Activated CD4-positive, alpha-beta T cell treated with anti-CD3 and anti-CD28 coated beads for 36 hours (primary cell): ENCODE data around the gene HSPA9. TPM values are rescaled to one million over a fixed set of nuclear protein-coding genes. Genes with fewer than 3 reads are reported as not detected.

Experiments used
- ATAC-seq: fragments of 200-7000 bp; cut with Tn5 transposase; one replicate; pipeline ENCODE4 v1.10.0; 2021; ENCODE audit warnings: mild to moderate bottlenecking, moderate library complexity
- CTCF ChIA-PET: fragments of 350-600 bp; sonication (Branson Sonifier 250); formaldehyde crosslinking; loops from one replicate; lab custom pipeline; 2021; ENCODE audit warnings: antibody characterized with exemption; lab: Charles Lee
- POLR2A ChIA-PET: fragments of 350-600 bp; sonication (Branson Sonifier 250); formaldehyde crosslinking; loops from one replicate; lab custom pipeline; 2021; ENCODE audit warnings: antibody characterized with exemption, inconsistent platforms; lab: Charles Lee
- DNase-seq: peaks from one replicate; pipeline ENCODE4 v3.0.0-alpha.2; 2020
- H3K27ac Mint-ChIP-seq: one replicate; pipeline ENCODE4 v1.8.0; 2021; ENCODE audit warnings: mixed read lengths
- H3K27me3 Mint-ChIP-seq: one replicate; pipeline ENCODE4 v1.8.0; 2021; ENCODE audit warnings: mixed read lengths
- H3K36me3 Mint-ChIP-seq: one replicate; pipeline ENCODE4 v1.8.0; 2021; ENCODE audit warnings: low read depth, mixed read lengths
- H3K4me1 Mint-ChIP-seq: one replicate; pipeline ENCODE4 v1.8.0; 2021; ENCODE audit warnings: mixed read lengths
- H3K4me3 Mint-ChIP-seq: one replicate; pipeline ENCODE4 v1.8.0; 2021; ENCODE audit warnings: mild to moderate bottlenecking, moderate library complexity, mixed read lengths
- H3K9me3 Mint-ChIP-seq: one replicate; pipeline ENCODE4 v1.8.0; 2021; ENCODE audit warnings: low read depth, mixed read lengths
- intact Hi-C, 2 experiments: fragments of 100-400 bp; cut with DNase I in 1 of 2; cut with micrococcal nuclease in 1 of 2; formaldehyde crosslinking; loops; one replicate each; pipeline versions ENCODE4 v1.14.2 to v1.15.1; 2022 to 2024; cut with DNase I, micrococcal nuclease
- total RNA-seq, 2 experiments: library from RNA; stranded (reverse); gene quantifications; one replicate each; pipeline ENCODE4 v1.2.3, GENCODE V29; 2021

Gene HSPA9
- total RNA-seq = 100 to 1,000 TPM; 431 to 466 TPM

DNA sequence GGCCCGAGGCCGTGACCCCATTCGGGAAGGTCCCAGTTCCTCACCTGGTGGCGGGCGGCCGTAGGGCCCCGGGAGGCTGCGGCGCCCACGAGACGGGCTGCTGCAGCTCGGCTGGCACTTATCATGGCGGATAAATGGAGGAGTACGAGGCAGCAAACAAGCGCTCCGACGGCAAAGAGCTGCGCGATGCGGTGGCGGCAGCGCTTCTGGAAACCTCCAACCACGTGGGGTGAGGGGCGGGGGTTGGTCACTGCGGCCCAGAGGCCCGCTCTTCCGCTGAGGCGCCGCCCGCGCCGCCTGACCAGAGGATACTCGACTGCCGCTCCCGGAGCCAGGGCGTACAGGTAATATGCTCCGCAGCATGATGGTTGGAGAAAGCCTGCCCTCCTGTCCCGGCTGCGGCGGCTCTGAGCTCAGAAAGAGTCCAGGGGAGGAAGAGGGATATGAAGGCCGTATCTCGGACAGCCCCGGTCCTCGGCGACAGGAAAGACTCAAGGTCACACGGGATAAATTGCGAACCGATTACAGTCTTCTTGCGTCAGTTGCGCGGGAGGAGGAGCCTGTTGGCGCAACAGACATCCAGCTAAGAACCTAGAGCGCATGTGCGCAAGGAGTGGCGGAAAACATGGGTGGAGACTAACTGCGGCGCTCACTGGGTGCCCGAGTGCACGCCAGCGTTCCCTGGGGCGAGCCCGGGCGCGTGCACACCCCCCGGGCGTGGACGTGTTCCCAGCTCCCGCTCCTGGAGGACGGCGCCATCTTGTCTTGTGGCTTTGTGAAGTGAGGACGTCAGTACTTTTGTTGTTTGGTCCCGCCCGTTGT lies at the start of gene HSPA9:
HSPA9 (minus strand) TSS at position 208 of the 822 bp plus-strand sequence; CDS start at position 125, 83 bp downstream.
- peak; percentile 89 for ATAC-seq
- Mint-ChIP-seq H3K9me3 (peaks cover 2% of the 10 kb centered on the region), H3K27me3 (no peaks in the 10 kb centered on the region), H3K36me3 (peaks cover 46% of the 10 kb centered on the region), H3K4me1 (peaks cover 43% of the 10 kb centered on the region), H3K4me3 (peak within 1 kb of the TSS; percentile 96), H3K27ac (peak within 1 kb of the TSS; percentile 99)
- peak; percentile 98 for DNase-seq
- ChIA-PET POLR2A (interaction anchor here (0.5 to 1.7 kb wide), 8 partner anchors 10 to 719 kb away, joined by 3 to 33 read pairs (median 4); partner anchors contain the start of genes ETF1 and MATR3), CTCF (interaction anchor here (0.6 to 3.1 kb wide), 12 partner anchors 9 to 821 kb away, joined by 3 to 10 read pairs (median 4); partner anchors contain the start of gene ETF1)
- intact Hi-C loops = loop anchor here (1.0 to 5.0 kb wide), 18 partner anchors 32 to 986 kb away; partner anchors contain the start of genes ETF1 (in 2 of the 2), SIL1 (in 2 of the 2), BRD8 (in 1 of the 2) and CDC23 (in 1 of the 2)

DNA sequence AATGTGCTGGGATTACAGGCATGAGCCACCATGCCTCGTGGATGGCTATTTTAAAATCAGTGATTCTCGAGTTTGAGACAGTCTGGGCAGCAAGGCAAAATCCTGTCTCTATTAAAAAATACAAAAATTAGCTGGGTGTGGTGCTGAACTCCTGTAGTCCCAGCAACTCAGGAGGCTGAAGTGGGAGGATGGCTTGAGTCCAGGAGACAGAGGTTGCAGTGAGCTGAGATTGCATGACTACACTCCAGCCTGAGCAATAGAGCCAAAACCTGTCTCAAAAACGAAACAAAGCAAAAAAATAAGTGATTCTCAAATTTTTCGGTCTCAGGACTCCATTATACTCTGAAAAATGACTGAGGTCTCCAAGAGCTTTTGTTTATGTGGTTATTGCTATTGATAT lies 47.9 kb upstream of the HSPA9 start:
- CTCF ChIA-PET = interaction anchor here (1.0 to 1.7 kb wide), 2 partner anchors 17 to 44 kb away, joined by 3 to 6 read pairs; no protein-coding TSS in a partner anchor
- no peak overlapping the region for H3K27ac Mint-ChIP-seq
- no peaks in the 10 kb centered on the region for H3K36me3 Mint-ChIP-seq
- peaks cover 35% of the 10 kb centered on the region for H3K27me3 Mint-ChIP-seq
- DNase-seq = no peak
- intact Hi-C loops = no loop called here
- POLR2A ChIA-PET = interaction anchor here (0.6 kb wide), 1 partner anchor 207 kb away, joined by 3 read pairs; no protein-coding TSS in a partner anchor
- H3K9me3 Mint-ChIP-seq = no peaks in the 10 kb centered on the region
- ATAC-seq = no peak
- no peaks in the 10 kb centered on the region for H3K4me1 Mint-ChIP-seq
- no peak overlapping the region for H3K4me3 Mint-ChIP-seq

DNA sequence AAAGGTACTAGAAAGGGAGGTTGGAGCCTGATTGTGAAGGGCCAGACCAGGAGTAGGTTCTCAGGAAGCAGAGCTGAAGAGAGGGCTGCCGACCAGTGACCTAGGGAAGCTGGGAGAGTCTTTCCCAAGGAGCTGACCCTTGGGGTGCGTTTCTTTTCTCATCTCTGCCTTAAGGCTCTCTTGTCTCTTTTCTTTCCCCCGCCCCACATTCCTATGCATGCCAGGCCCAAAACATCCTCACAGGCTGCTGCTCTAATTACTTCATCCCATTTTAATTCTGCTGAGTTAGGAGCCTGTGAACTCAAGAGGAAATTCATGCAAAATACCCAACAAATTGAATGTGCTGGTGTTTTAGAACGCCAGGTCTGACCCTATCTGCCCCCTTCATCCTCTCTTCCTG lies 46.9 kb upstream of the HSPA9 start:
- intact Hi-C loops = no loop called here
- peaks cover 32% of the 10 kb centered on the region for H3K27me3 Mint-ChIP-seq
- no peaks in the 10 kb centered on the region for H3K36me3 Mint-ChIP-seq

DNA sequence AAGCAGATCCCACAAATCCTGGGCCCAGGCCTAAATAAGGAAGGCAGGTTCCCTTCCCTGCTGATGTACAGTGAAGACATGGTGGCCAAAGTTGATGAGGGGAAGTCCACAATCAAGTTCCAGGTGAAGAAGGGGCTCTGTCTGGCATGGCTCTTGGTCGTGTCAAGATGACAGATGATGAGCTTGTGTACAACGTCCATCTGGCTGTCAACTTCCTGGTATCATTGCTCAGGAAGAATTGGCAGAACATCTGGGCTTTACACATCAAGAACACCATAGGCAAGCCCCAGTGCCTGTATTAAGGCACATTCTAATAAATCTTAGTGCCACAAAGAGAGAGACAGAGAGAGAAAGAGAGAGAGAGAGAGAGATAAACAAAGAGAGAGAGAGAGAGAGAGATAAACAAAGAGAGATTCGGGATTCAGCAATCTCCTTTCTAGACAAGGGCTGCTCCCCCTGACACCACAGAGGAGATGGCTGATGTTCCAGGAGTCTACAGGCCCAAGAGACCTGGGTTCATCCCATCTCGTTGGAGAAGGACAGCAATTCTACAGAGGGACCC lies 45.5 kb upstream of the HSPA9 start:
- no peak overlapping the region for H3K27ac Mint-ChIP-seq
- no peak for ATAC-seq
- POLR2A ChIA-PET = no interaction called here
- peaks cover 27% of the 10 kb centered on the region for H3K27me3 Mint-ChIP-seq
- CTCF ChIA-PET = no interaction called here
- no peak for DNase-seq
- no peaks in the 10 kb centered on the region for H3K9me3 Mint-ChIP-seq
- H3K36me3 Mint-ChIP-seq = no peaks in the 10 kb centered on the region
- intact Hi-C loops = no loop called here
- H3K4me1 Mint-ChIP-seq = no peaks in the 10 kb centered on the region
- no peak overlapping the region for H3K4me3 Mint-ChIP-seq

More for the DNA sequence above, 46.9 kb upstream of the HSPA9 start:
- ATAC-seq = no peak
- ChIA-PET POLR2A (interaction anchor here (0.6 kb wide), 1 partner anchor 114 kb away, joined by 3 read pairs; no protein-coding TSS in a partner anchor), CTCF (interaction anchor here (1.0 to 1.7 kb wide), 2 partner anchors 18 to 43 kb away, joined by 3 to 6 read pairs; no protein-coding TSS in a partner anchor)
- Mint-ChIP-seq H3K4me3 (no peak overlapping the region), H3K27ac (no peak overlapping the region), H3K9me3 (no peaks in the 10 kb centered on the region), H3K4me1 (no peaks in the 10 kb centered on the region)
- DNase-seq = no peak

DNA sequence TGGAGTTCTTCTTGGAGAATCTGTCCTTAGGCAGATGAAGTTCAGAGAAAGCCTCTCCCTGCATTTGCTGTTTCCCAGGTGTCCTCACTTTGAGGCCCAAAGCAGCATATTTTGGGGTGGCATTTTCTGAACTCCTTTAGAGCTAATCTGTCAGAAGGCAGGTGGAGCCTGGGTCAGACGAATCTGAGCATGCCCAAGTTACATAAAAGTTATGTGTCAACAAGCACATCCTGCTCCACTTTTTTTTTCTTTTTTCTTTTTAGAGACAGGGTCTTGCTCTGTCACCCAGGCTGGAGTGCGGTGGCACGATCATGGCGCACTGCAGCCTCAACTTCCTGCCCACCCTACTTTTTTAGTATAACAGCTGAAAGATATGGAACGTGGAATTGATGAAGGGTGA lies 41.3 kb upstream of the HSPA9 start:
- Mint-ChIP-seq H3K4me3 (no peak overlapping the region), H3K36me3 (no peaks in the 10 kb centered on the region), H3K27me3 (peaks cover 26% of the 10 kb centered on the region), H3K4me1 (peaks cover 2% of the 10 kb centered on the region), H3K27ac (no peak overlapping the region), H3K9me3 (no peaks in the 10 kb centered on the region)
- no peak for DNase-seq
- intact Hi-C loops = no loop called here
- ChIA-PET CTCF (no interaction called here), POLR2A (no interaction called here)
- ATAC-seq = no peak

DNA sequence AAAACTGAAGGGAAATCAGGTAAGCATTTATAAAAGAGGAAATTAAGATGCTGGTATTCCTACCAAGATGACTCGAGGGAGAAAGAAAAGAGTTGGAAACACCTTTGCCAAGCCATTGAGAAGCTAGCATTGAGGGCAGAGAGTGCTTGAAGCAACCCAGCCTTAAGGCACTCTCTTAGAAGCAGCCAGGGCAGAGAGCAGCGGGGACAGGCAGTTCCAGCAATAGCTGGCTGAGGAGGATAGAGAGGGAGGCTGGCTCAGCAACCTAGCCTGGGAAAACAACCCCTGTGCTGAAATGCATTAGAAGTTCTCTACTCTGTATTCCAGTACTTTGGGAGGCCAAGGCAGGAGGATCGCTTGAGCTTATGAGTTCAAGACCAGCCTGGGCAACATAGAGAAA lies 40.3 kb upstream of the HSPA9 start:
- no peak overlapping the region for H3K27ac Mint-ChIP-seq
- ATAC-seq = no peak
- intact Hi-C loops = no loop called here
- no peak overlapping the region for H3K4me3 Mint-ChIP-seq
- H3K27me3 Mint-ChIP-seq = peaks cover 27% of the 10 kb centered on the region
- H3K9me3 Mint-ChIP-seq = no peaks in the 10 kb centered on the region
- POLR2A ChIA-PET = no interaction called here
- peaks cover 12% of the 10 kb centered on the region for H3K4me1 Mint-ChIP-seq
- no peaks in the 10 kb centered on the region for H3K36me3 Mint-ChIP-seq
- CTCF ChIA-PET = interaction anchor here (0.7 to 1.9 kb wide), 3 partner anchors 17 to 138 kb away, joined by 3 to 7 read pairs (median 4); no protein-coding TSS in a partner anchor
- no peak for DNase-seq

DNA sequence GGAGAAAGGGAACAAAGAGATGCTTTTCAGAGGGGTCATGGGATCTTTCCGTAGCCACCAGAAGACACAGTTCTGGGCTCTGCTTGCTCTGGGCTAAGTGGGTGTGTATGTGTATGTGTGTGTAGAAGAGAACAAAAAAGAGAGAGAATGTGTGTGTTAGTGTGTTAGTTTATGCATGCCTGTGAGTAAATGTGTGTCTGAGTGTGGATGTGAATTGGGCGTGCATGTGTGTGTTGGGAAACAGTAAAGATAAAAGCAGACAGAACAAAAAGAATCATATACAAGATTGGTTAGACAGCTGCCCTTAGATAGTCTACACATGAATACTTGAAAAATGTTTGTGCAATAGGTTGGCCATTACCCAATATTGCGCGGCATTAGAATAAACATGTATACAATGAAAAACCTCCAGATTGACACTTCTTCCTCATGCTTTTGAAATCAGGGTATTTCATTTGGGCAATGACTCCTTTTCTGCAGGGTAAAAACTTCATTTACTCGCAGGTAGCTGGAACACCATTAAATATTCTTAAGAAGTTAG lies 36.5 kb upstream of the HSPA9 start:
- CTCF ChIA-PET = interaction anchor here (0.6 kb wide), 1 partner anchor 1459 kb away, joined by 4 read pairs; no protein-coding TSS in a partner anchor
- POLR2A ChIA-PET = no interaction called here
- no peak for ATAC-seq
- Mint-ChIP-seq H3K36me3 (no peaks in the 10 kb centered on the region), H3K4me1 (peaks cover 12% of the 10 kb centered on the region), H3K27me3 (peaks cover 34% of the 10 kb centered on the region), H3K4me3 (no peak overlapping the region), H3K9me3 (no peaks in the 10 kb centered on the region), H3K27ac (no peak overlapping the region)
- intact Hi-C loops = no loop called here
- no peak for DNase-seq

DNA sequence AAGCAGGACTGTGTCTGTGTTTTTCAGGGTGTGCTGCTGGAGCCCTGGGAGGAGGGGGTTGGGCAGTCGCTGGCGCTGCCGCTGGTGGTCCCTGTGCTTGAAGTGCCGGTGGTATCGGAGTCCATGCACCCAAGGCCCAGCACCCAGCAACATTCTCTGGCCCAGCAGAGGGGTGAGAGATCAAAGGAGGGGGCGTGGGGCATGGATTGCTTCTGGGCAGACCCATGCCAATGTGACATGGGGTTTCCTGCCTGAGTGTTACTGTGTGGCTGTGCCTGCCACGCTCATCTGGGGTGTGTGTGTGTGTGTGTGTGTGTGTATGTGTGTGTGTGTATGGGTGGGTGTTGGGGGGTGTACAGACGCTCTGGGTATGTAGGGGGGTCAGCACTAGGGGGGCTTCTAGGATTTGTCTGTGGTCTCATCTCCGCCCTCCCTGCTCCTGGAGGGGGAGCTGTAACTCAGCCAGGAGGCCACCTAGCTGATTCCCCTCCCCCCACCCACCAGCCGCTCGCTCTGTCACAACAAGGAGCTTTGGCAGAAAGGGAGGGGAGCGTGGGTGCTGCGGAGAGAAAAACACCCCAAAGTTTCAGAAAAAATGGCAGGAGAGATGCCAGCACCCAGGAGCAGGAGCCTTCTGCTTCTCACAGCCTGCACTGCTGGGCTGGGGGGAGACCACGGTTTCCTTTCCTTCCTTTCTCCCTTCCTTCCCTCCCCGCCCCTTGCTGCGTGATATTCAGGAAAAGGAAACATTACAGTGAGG lies 35.9 kb upstream of the HSPA9 start:
- ChIA-PET CTCF (interaction anchor here (0.6 to 1.6 kb wide), 3 partner anchors 32 to 1460 kb away, joined by 4 read pairs; no protein-coding TSS in a partner anchor), POLR2A (no interaction called here)
- DNase-seq = peak; percentile 47
- no peaks in the 10 kb centered on the region for H3K9me3 Mint-ChIP-seq
- H3K36me3 Mint-ChIP-seq = no peaks in the 10 kb centered on the region
- H3K27me3 Mint-ChIP-seq = peaks cover 34% of the 10 kb centered on the region
- intact Hi-C loops = no loop called here
- H3K4me3 Mint-ChIP-seq = no peak overlapping the region
- peak; percentile 33 for ATAC-seq
- H3K27ac Mint-ChIP-seq = no peak overlapping the region
- peaks cover 12% of the 10 kb centered on the region for H3K4me1 Mint-ChIP-seq

DNA sequence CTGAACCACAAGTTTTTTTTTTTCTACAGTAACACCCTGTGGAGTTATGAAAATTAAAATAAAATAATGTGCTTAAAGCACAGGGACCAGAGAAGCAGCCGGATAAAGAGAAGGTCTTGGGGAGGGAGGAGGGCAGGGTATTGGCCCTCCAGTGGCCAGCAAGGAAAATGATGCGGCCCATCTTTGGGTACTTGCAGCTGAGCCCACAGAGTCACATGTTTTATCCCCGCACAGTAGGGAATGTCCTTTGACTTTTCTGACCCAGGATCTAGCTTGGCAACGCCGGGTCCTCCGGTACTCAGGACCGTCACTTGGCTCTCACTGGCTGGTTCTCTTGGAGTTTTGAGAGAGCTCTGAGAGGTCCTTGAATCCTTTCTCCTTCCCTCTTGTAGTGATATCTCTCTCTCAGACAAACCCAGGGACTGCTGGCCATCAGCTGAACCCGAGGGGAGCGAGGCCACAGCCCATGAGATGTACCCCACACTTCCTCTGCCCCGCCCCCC lies 35.3 kb upstream of the HSPA9 start:
- ATAC-seq (no peak), DNase-seq (no peak)
- intact Hi-C loops = no loop called here
- no peaks in the 10 kb centered on the region for H3K9me3 Mint-ChIP-seq
- ChIA-PET CTCF (interaction anchor here (0.5 to 1.6 kb wide), 3 partner anchors 27 to 617 kb away, joined by 3 to 4 read pairs (median 4); no protein-coding TSS in a partner anchor), POLR2A (interaction anchor here (0.6 kb wide), 1 partner anchor 65 kb away, joined by 3 read pairs; no protein-coding TSS in a partner anchor)
- H3K36me3 Mint-ChIP-seq = no peaks in the 10 kb centered on the region
- H3K4me1 Mint-ChIP-seq = peaks cover 12% of the 10 kb centered on the region
- H3K27ac Mint-ChIP-seq = no peak overlapping the region
- H3K4me3 Mint-ChIP-seq = no peak overlapping the region
- H3K27me3 Mint-ChIP-seq = peaks cover 40% of the 10 kb centered on the region

DNA sequence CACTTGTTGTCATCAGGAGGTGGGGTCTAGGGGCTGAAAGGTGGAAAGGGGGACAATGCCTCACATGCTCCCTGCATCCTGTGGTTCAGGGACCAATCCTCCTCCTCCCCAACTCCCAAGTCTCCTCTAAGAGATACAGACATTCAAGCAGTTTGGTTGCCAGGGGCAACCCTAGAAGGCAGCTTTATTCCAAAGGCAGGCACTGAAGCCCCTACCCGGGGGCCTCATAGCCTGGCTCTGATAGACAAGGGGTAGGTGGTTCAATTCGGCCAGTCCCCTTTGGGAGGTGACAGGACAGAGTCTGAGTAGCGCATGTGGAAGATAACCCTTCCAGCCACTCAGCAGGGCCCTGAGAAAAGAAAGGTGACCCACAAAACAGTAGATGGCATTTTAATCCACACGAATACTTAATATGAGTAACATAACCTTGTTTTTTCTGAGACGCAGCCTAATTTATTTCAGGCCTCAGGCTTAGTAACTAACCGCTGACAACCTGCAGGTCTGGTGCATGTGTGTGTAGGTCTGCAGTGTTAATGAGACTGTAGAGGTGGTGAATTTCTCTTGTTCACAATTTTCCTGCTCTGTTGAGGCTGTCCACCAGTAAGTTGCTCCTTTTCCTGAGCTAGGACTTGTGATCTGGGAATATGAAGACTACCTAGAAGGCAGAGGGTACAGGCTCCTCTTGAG lies 31.3 kb upstream of the HSPA9 start:
- POLR2A ChIA-PET = no interaction called here

More for the DNA sequence above, 31.3 kb upstream of the HSPA9 start:
- no peak overlapping the region for H3K27ac Mint-ChIP-seq
- intact Hi-C loops = no loop called here
- no peak for DNase-seq
- H3K36me3 Mint-ChIP-seq = no peaks in the 10 kb centered on the region
- no peak for ATAC-seq
- CTCF ChIA-PET = interaction anchor here (0.6 kb wide), 1 partner anchor 27 kb away, joined by 3 read pairs; no protein-coding TSS in a partner anchor
- peaks cover 31% of the 10 kb centered on the region for H3K4me1 Mint-ChIP-seq
- H3K9me3 Mint-ChIP-seq = no peaks in the 10 kb centered on the region
- H3K4me3 Mint-ChIP-seq = no peak overlapping the region
- H3K27me3 Mint-ChIP-seq = peaks cover 41% of the 10 kb centered on the region
